KOPT-K1 (cell line): ENCODE results near the gene ZDHHC11.
"Not testable (repeated sequence)": the region's sequence is repeated elsewhere in the genome, so short reads cannot be mapped to it uniquely, and the experiment has no call there.

ENCODE experiments used
- H3K27ac ChIP-seq: fragments of 200-600 bp; sonication (generic); 2 replicates; pipeline ENCODE4 v1.5.1; 2016; ENCODE audit warnings: antibody characterized with exemption, mild to moderate bottlenecking, low read depth, low read length; ENCODE audit not compliant: poor library complexity, severe bottlenecking
- H3K36me3 ChIP-seq: fragments of 200-600 bp; sonication (generic); 2 replicates; pipeline ENCODE4 v1.5.1; 2017; ENCODE audit warnings: antibody characterized with exemption, mild to moderate bottlenecking, low read length, moderate library complexity; ENCODE audit not compliant: insufficient read depth
- H3K9me3 ChIP-seq: fragments of 200-600 bp; sonication (generic); 2 replicates; pipeline ENCODE4 v1.5.1; 2017; ENCODE audit warnings: antibody characterized with exemption, low read length, mild to moderate bottlenecking; ENCODE audit not compliant: insufficient read depth, poor library complexity, severe bottlenecking

ZDHHC11 gene

DNA sequence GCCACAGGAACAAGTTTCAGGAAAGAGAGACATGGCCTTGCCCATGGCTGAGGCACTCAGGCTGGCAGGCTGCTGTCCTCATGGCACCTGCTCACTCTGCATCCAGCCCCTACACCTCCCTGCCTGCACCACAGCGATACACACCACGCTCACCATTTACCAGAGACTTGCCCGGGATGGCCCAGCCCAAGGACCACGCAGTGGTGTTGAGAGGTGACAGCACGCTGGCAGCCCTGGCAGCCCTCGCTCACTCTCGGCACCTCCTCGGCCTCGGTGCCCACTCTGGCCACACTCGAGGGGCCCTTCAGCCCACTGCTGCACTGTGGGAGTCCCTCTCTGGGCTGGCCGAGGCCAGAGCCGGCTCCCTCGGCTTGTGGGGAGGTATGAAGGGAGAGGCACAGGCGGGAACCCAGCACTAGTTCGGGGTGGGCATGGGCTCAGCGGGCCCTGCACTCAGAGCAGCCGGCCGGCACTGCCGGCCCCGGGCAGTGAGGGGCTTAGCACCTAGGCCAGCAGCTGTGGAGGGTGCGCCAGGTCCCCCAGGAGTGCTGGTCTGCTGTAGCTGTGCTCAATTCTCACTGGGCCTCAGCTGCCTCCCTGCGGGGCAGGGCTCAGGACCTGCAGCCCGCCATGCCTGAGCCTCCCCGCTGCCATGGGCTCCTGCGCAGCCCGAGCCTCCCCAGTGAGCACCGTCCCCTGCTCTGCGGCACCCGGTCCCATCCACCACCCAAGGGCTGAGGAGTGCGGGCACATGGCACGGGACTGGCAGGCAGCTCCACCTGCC, 86.6 kb downstream of the ZDHHC11 start:
- no peak overlapping the region for H3K27ac ChIP-seq
- H3K9me3 ChIP-seq, result no peaks in the 10 kb centered on the region
- no peaks in the 10 kb centered on the region for H3K36me3 ChIP-seq

DNA sequence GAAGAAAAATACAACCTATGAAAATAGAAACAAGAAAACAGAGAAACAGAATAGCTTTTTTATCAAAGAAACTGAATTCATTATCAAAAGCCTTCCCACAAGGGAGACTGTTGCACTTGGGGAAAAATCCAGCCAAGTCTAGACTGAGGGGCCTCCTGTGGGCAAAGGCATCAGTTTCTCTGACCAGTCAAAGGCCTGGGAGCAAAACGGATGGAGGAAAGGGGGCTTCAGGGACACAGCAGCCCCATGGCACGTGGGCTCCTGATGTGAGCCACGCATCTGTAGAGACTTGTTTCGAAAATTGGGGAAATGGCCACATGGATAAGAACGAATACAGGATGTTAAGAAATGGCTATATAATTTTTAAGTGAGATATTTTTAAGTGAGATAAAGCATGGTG, 87.4 kb downstream of the ZDHHC11 start:
- no peaks in the 10 kb centered on the region for H3K9me3 ChIP-seq
- no peak overlapping the region for H3K27ac ChIP-seq
- no peaks in the 10 kb centered on the region for H3K36me3 ChIP-seq

DNA sequence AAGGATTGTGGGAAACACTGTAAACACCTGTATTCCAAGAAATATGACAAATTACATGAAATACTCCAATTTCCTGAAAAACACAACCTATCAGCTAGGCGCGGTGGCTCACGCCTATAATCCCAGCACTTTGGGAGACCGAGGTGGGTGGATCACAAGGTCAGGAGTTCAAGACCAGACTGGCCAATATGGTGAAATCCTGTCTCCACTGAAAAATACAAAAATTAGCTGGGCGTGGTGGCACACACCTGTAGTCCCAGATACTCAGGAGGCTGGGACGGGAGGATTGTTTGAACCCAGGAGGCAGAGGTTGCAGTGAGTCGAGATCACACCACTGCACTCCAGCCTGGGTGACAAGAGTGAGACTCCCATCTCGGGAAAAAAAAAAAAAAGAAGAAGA, 87.8 kb downstream of the ZDHHC11 start:
- not testable (repeated sequence) for H3K36me3 ChIP-seq, H3K9me3 ChIP-seq, H3K27ac ChIP-seq

DNA sequence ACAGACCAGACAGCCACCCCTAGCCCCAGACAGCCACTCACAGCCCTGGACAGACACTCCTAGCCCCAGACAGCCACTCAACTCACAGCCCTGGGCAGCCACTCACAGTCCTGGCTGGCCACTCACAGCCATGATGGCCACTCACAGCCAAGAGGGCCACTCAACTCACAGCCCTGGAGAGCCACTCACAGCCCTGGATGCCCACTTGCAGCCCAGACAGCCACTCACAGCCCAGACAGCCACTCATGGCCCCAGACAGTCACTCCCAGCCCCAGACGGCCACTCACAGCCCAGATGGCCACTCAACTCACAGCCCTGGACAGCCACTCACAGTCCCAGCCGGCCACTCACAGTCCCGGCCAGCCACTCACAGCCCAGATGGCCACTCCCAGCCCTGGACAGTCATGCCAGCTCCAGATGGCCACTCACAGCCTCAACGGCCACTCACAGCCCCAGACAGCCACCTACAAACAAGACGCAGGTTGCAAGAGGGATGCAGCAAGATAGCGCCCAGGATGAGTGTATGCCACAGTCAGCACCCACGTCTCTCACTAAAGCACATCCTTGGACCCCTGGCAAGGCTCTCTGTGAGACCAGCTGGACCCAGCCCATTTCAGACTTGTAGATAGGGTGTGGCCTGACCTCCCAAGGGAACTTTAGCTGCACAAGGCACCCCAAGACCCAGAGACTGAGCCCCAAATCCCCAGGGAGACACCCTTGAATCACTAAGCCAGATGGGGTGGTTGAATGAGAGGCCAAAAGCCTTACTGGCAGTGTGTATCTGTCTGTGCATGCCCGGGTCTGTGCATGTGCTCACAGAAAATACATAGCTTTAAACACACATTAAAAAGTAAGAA, 88.7 kb downstream of the ZDHHC11 start:
- Histone ChIP-seq H3K9me3 (no peaks in the 10 kb centered on the region), H3K36me3 (no peaks in the 10 kb centered on the region), H3K27ac (no peak overlapping the region)

DNA sequence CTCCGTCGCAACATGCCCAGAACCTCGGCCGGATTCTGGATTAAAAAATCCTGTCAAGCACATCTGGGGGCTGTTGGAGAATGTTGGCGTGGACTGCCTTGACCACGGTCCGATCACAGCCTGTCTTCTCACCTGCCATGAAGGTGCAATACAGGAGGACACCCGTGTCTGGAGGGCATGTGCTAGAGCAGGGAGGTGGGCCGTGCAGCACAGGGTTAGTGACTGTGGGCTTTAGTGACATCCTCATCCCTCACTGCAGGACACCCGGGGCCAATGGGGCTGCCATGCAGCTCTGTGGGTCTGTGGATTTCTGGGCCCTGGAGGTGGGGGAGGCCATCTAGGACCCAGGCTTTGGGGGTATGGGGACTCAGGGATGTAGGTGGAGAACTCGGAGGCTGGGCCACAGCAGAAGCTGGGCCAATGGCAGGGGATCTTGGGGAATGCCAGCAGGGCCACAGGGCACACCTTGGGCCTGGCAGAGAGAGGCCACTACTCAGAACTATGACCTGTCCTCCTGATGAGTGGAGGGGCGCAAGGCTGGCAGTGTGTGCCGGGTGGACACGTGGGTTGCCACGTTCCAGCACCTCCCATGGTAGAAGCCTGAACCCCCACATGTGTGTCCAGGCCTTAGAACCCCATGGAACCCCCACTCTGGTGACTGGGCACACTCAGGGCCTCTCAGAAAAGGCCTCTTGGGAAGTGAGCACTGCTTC, 89.6 kb downstream of the ZDHHC11 start:
- Histone ChIP-seq H3K27ac (no peak overlapping the region), H3K36me3 (no peaks in the 10 kb centered on the region)

DNA sequence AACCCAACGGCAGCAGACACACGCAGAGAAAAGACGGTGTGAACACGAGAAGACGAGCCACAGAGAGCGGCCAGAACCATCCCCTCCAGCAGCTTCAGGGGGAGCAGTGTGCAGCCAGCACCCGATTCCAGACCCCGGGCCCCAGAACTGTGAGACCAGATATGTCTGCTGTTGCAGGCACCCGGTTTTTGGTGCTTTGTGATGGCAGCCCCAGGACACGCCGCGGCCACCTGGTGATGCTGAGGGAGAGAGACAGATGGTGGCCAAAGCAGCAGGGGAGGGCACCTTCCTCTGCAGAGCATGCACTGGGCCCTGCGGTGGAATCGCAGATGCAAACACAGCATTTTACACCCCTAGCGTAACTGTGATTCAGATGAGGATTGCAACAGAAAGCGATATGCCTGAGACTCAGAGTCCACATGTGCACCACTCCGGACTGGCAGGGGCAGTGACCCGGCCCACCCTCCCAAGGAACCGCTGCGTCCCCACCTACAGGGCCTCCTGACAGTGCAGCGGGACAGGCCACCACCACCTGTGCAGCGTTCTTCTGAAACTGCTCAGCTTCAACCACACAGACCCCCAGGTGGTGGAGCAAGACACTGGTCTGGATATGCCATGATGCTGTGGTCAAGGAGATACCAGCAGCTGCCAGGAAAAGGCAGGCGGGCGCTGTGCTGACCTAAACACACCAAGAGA, 90.3 kb downstream of the ZDHHC11 start:
- Histone ChIP-seq H3K36me3 (no peaks in the 10 kb centered on the region), H3K9me3 (no peaks in the 10 kb centered on the region), H3K27ac (no peak overlapping the region)

More for the DNA sequence above, 89.6 kb downstream of the ZDHHC11 start:
- no peaks in the 10 kb centered on the region for H3K9me3 ChIP-seq

DNA sequence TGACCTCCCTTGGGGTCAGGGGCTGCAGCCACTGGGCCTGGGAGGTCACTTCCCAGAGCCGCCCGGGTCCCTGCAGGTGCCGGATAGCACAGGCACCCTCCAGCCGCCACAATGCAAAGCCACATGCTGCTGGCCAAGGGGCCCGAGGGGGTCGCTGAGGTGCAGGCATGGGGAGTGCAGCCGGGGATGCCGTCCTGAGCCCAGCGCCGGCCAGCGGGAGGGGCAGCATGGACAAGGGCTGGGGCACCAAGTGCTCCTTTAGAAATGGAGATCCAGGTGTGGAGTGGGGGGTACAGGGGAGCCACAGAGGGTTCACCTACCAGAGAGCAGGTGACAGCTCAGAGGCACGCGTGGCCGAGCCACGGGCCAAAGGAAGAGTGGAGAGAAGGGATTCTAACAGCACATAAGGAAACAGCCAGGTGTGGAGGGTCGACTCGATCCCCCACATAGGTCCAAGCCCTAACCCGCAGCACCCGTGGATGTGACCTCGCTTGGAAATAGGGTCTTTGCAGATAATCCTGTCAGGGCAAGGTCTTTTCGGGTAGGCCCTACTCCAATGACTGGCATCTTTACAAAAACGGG, 90.9 kb downstream of the ZDHHC11 start:
- no peaks in the 10 kb centered on the region for H3K9me3 ChIP-seq
- no peaks in the 10 kb centered on the region for H3K36me3 ChIP-seq
- H3K27ac ChIP-seq, result no peak overlapping the region

DNA sequence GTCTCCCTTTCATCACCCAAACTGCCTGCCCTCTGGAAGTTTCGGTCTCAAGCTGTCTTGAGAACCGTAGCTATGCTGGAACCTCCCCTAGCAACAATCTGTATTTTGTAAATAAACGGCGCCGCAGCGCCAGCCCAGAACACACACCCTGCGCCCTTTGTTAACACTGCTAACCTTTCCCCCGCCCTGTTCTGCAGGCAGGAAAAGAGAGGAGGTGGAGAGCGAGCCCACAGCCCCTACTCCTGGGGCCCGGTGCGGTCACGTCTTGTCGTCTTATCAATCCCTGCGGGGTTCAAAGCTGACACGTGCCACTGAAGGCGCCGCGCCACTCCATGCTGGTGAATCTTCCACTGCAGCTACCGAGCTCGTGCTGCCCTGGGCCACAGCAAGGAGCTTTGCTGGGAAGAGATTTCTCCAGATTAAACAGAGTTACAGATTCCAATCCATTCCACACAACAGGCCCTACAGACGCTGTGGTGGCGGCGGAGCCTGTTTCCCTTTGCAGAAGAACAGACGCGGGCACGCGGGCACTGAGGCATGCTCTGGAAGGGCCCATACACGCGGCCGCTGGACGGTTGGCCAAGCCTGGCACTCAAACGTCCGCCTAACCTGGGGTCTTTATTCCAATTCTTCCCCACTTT, 91.6 kb downstream of the ZDHHC11 start:
- Histone ChIP-seq H3K27ac (no peak overlapping the region), H3K9me3 (no peaks in the 10 kb centered on the region), H3K36me3 (no peaks in the 10 kb centered on the region)

DNA sequence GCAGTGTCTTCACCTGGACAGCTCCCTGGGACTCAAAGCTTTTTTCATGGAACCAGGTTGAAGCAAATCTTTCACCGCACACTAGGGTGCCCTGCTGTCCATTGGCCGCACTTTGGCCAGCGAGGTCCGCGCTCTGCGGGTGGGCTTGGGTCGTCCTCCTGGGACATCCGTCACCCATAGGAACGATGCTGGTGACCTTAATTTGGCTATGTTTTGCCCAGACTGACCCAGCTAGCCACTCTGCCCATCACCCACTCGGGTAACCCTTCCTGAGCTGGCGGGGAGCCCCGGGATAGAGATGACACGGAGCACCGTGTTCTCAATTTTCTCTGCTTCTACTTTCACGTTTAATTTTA, 92.1 kb downstream of the ZDHHC11 start:
- H3K36me3 ChIP-seq, result no peaks in the 10 kb centered on the region
- no peaks in the 10 kb centered on the region for H3K9me3 ChIP-seq
- no peak overlapping the region for H3K27ac ChIP-seq

DNA sequence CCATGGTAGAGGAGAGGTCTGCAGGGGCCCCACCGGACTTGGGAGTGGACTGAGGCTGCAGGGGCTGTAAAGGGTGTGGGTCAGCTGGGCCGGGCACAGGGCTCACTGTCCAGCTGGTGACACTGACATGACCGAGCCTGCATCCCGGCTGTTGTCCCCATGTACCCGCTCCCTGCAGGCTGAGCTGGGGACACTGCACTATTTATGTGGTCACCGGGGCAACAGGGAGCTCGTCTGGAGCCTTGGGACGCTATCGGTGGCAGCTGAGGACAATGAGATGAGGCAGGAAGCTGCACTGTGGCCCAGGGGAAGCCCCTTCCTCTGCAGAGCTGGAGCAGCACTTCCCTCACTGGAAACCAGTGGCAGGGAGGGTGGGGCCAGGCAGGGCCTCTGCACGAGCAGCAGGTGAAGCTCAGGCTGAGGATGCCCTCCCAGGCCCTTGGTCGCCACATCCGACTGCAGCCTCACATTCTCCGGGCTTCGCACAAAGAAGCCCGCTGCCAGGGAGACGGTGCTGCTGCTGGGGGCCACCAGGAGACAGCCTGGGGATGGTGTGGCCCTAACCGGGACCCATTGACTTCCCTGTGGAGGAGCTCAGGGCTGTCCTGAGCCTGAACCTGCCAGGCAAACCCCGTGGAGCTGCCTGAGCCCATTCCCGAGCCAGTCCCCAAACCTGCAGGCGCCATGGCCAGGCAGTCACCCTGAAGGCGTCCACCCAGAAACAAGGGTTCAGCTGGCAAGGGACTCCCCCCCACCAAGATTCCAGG, 92.7 kb downstream of the ZDHHC11 start:
- H3K36me3 ChIP-seq, result no peaks in the 10 kb centered on the region
- H3K9me3 ChIP-seq, result no peaks in the 10 kb centered on the region
- no peak overlapping the region for H3K27ac ChIP-seq

DNA sequence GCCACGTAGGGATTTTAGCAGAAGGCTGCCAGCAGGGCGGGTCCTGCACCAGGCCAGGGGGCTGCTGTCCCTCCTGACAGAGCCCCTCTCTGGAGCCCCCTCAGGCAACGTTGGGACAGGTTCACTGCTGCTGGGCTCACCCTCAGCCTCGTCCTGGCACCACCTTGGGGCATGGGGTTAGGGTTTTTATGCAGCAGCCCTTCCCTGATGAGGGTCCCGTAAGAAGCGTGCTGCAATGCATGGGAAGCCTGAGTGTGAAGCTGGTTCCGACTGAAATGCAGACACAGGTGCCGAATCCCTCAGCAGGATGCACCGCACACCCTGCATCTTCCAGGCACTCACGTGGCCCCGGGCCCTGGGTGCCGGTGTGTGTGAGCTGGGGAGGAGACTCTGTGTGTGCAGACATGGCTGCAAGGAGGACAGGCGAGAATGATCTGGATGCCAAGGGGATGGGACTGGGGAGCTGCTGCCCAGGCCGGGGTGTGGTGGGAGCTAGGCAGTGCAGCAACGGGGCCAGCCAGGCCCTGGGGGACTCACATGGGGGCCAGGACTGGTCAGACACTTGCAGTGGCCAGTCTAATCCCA, 93.3 kb downstream of the ZDHHC11 start:
- no peak overlapping the region for H3K27ac ChIP-seq
- no peaks in the 10 kb centered on the region for H3K9me3 ChIP-seq
- H3K36me3 ChIP-seq, result no peaks in the 10 kb centered on the region

DNA sequence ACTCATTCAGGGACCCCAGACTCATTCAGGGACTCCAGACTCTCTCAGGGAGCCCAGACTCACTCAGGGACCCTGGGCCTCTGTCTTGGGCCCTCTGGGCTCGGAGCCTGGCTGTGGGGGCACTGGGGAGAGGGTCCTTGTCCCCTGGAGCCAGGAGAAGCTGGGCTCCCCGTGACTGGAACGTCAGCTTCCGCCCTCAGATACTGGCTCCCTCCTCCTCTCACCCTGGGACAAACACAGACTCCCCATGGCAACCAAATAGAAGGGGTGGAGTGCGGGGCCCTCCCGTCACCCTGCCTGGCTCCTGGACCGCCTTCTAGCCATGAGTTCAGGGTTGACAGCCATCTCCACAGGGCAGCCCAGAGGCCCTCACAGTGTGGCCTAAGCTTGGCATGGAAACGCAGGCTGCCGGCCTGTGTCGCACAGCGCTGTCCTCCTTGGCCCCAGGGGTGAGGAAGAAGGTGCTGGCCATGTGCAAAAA, 93.9 kb downstream of the ZDHHC11 start:
- Histone ChIP-seq H3K27ac (no peak overlapping the region), H3K36me3 (no peaks in the 10 kb centered on the region)

DNA sequence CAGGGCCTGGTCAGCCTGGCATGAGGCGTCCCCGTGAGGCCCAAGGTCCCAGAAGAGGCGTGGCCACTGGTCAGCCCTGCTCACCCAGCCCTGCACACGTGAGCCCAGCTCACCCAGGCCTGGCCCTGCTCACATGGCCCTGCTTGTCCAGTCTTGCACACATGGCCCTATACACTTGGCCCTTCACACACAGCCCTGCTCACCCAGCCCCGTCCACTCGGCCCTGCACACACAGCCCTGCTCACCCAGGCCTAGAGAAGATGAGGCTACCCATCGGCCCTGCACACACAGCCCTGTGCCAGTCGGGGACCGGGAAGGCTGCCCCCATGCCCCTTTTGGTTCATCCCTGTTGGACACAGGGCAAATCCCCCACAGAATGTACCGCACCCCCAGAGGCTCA, 94.6 kb downstream of the ZDHHC11 start:
- Histone ChIP-seq H3K36me3 (no peaks in the 10 kb centered on the region), H3K9me3 (no peaks in the 10 kb centered on the region), H3K27ac (no peak overlapping the region)

More for the DNA sequence above, 93.9 kb downstream of the ZDHHC11 start:
- H3K9me3 ChIP-seq, result no peaks in the 10 kb centered on the region
